GM15510 (cell line): ENCODE measurements around the gene MPP1.
A peak's percentile ranks its signal among the peaks of the same experiment; 100 is the strongest.

ENCODE experiments used
- POLR2A ChIP-seq: IDR thresholded peaks from 3 replicates; pipeline ENCODE4 v1.6.1; 2011; ENCODE audit warnings: borderline replicate concordance; ENCODE audit not compliant: insufficient read length; ENCODE audit errors: extremely low read depth

Gene MPP1

GRCh38 chrX:154793084-154793795 lies 12.0 kb downstream of the MPP1 start:
- no peak for TF ChIP-seq POLR2A

- TF ChIP-seq POLR2A, result no peak
These were observed 13.3 kb downstream of the MPP1 start for GRCh38 chrX:154791939-154792338.

GRCh38 chrX:154791467-154791866 lies 13.8 kb downstream of the MPP1 start:
- no peak for TF ChIP-seq POLR2A

- TF ChIP-seq POLR2A, result no peak
These were observed 19.6 kb downstream of the MPP1 start for GRCh38 chrX:154785716-154786115.

GRCh38 chrX:154784149-154784995 lies 20.9 kb downstream of the MPP1 start:
- no peak for TF ChIP-seq POLR2A

- no peak for TF ChIP-seq POLR2A
These were observed 24.3 kb downstream of the MPP1 start for GRCh38 chrX:154780968-154781367.

- no peak for TF ChIP-seq POLR2A
These were observed 26.0 kb downstream of the MPP1 start for GRCh38 chrX:154779261-154779660.

- no peak for TF ChIP-seq POLR2A
These were observed 28.5 kb downstream of the MPP1 start for GRCh38 chrX:154776753-154777152.

- no peak for TF ChIP-seq POLR2A
These were observed 29.6 kb downstream of the MPP1 start for GRCh38 chrX:154775419-154776349.

GRCh38 chrX:154774622-154775021 lies 30.7 kb downstream of the MPP1 start:
- no peak for TF ChIP-seq POLR2A

- peak; percentile 70 for TF ChIP-seq POLR2A
These were observed 42.6 kb downstream of the MPP1 start, which contains the start of gene DKC1 for GRCh38 chrX:154762537-154763296. Gene DKC1, plus strand, starts transcription at chrX:154762864. Its CDS starts 102 bp downstream, at chrX:154762966.

GRCh38 chrX:154761977-154762536 lies 43.2 kb downstream of the MPP1 start:
- no peak for TF ChIP-seq POLR2A

- no peak for TF ChIP-seq POLR2A
These were observed 46.6 kb downstream of the MPP1 start for GRCh38 chrX:154758696-154759095.
